Measurements from ENCODE around the gene A4GALT.
A peak's percentile ranks its signal among the peaks of the same experiment; 100 is the strongest.

Gene A4GALT

GRCh38 chr22:42686756-42687491 is 33.7 kb downstream of the A4GALT start:
- TF ChIP-seq CTCF (conservative IDR thresholded peaks at IDR 0.05; ENCODE audit: low read length) = no peak
- H3K4me3 ChIP-seq (ENCODE audit: low read length) = no peak overlapping the region
- no peak for DNase-seq (ENCODE audit: low read depth)

GRCh38 chr22:42685941-42686653 is 34.6 kb downstream of the A4GALT start:
- no peak for DNase-seq (ENCODE audit: low read depth)
- no peak overlapping the region for H3K4me3 ChIP-seq (ENCODE audit: low read length)

GRCh38 chr22:42684462-42685195 is 36.0 kb downstream of the A4GALT start:
- H3K4me3 ChIP-seq (ENCODE audit: low read length) = no peak overlapping the region
- no peak for TF ChIP-seq CTCF (conservative IDR thresholded peaks at IDR 0.05; ENCODE audit: low read length)
- peak; percentile 59 for DNase-seq (ENCODE audit: low read depth)

More at GRCh38 chr22:42685941-42686653, 34.6 kb downstream of the A4GALT start:
- no peak for TF ChIP-seq CTCF (conservative IDR thresholded peaks at IDR 0.05; ENCODE audit: low read length)

- no peak overlapping the region for H3K4me3 ChIP-seq (ENCODE audit: low read length)
- DNase-seq (ENCODE audit: low read depth) = peak; percentile 90
- no peak for TF ChIP-seq CTCF (conservative IDR thresholded peaks at IDR 0.05; ENCODE audit: low read length)
These were observed 36.9 kb downstream of the A4GALT start for GRCh38 chr22:42683578-42684283.

- no peak overlapping the region for H3K4me3 ChIP-seq (ENCODE audit: low read length)
- no peak for DNase-seq (ENCODE audit: low read depth)
- TF ChIP-seq CTCF (conservative IDR thresholded peaks at IDR 0.05; ENCODE audit: low read length) = no peak
These were observed 38.4 kb downstream of the A4GALT start for GRCh38 chr22:42682113-42682851.

GRCh38 chr22:42680648-42681047 is 40.0 kb downstream of the A4GALT start:
- TF ChIP-seq CTCF (conservative IDR thresholded peaks at IDR 0.05; ENCODE audit: low read length) = no peak
- peak; percentile 94 for DNase-seq (ENCODE audit: low read depth)

More at GRCh38 chr22:42680648-42681047, 40.0 kb downstream of the A4GALT start:
- H3K4me3 ChIP-seq (ENCODE audit: low read length) = no peak overlapping the region
